Lower leg skin (tissue), 4 donors: ENCODE results near the gene ELF3. TPM values are rescaled to one million over a fixed set of nuclear protein-coding genes. Genes with fewer than 3 reads are reported as not detected.

Source experiments
- DNase-seq, 2 donors: peaks; one replicate each; pipeline ENCODE4 v3.0.0-alpha.2; 2019; ENCODE audit warnings: low spot score in 2 of 2
- H3K4me3 ChIP-seq: fragments of 200-600 bp; sonication (generic); 2 replicates; pipeline ENCODE4 v1.5.1; 2017; ENCODE audit warnings: mild to moderate bottlenecking, low read depth; ENCODE audit not compliant: poor library complexity, severe bottlenecking
- POLR2A ChIP-seq, 2 donors: fragments of 450-650 bp; IDR thresholded peaks; one replicate each; pipeline ENCODE4 v1.6.1; 2016 to 2017; ENCODE audit warnings: antibody characterized with exemption in 2 of 2, mild to moderate bottlenecking in 1 of 2, moderate library complexity in 1 of 2
- WGBS, 2 donors: methylation state at CpG; one replicate each; pipeline ENCODE4 v1.1.5; 2018; 5-methylcytosine and 5-hydroxymethylcytosine counted together
- intact Hi-C: fragments of 100-400 bp; cut with DNase I; formaldehyde crosslinking; loops from one replicate; pipeline ENCODE4 v1.15.0; 2023; ENCODE audit warnings: low total_unique reads
- total RNA-seq, 4 donors: library from RNA; depleted of rRNA; stranded (reverse); fragments of >200 nt; gene quantifications; one replicate each; pipeline ENCODE4 v1.1.0, GENCODE V29; 2016
- TF ChIP-seq, protein P1 (sequence below), 3 donors: fragments of 450-650 bp; IDR thresholded peaks; one replicate each; pipeline ENCODE4 v1.5.1; 2016; ENCODE audit warnings: antibody characterized with exemption in 3 of 3, mild to moderate bottlenecking in 3 of 3, moderate library complexity in 2 of 3

Gene ELF3
- total RNA-seq, 4 donors from 2014 or later, result 9.8 to 36.4 (median 31.2) TPM

DNA sequence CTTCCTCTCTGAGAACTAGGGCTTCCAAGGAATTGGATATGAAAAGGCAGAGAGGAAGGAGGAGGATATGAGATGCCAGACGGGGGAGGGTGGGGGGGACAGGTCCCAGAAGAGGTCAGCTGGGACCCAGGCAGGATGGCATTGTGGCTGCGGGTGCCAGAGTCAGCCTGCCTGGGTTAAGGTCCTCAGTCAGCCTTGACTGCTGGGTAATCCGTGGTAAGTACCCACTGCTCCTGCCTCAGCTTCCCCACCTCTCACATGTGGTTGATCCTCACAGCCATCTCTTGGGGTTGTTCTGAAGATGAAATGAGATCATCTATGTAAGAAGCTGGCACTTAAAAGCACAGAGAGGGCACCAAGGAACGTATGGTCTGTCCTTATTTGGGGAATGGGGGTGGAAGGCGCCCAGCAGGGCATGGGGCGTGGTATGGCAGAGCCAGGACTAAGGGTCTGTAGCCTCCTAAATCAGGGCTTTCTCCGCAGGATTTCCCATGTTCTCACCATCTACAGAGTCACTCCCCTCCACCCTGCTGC is 23.8 kb downstream of the ELF3 start:
- H3K4me3 ChIP-seq, result no peak overlapping the region
- TF ChIP-seq POLR2A (IDR thresholded peaks at IDR 0.05), result no peak
- TF ChIP-seq, protein P1, sequence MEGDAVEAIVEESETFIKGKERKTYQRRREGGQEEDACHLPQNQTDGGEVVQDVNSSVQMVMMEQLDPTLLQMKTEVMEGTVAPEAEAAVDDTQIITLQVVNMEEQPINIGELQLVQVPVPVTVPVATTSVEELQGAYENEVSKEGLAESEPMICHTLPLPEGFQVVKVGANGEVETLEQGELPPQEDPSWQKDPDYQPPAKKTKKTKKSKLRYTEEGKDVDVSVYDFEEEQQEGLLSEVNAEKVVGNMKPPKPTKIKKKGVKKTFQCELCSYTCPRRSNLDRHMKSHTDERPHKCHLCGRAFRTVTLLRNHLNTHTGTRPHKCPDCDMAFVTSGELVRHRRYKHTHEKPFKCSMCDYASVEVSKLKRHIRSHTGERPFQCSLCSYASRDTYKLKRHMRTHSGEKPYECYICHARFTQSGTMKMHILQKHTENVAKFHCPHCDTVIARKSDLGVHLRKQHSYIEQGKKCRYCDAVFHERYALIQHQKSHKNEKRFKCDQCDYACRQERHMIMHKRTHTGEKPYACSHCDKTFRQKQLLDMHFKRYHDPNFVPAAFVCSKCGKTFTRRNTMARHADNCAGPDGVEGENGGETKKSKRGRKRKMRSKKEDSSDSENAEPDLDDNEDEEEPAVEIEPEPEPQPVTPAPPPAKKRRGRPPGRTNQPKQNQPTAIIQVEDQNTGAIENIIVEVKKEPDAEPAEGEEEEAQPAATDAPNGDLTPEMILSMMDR (IDR thresholded peaks at IDR 0.05), result no peak
- whole genome bisulfite sequencing, 2 donors, result 72 to 77% methylated on average over 7 of the region's 7 CpGs
- DNase-seq, result no peak
- intact Hi-C loops, result no loop called here

DNA sequence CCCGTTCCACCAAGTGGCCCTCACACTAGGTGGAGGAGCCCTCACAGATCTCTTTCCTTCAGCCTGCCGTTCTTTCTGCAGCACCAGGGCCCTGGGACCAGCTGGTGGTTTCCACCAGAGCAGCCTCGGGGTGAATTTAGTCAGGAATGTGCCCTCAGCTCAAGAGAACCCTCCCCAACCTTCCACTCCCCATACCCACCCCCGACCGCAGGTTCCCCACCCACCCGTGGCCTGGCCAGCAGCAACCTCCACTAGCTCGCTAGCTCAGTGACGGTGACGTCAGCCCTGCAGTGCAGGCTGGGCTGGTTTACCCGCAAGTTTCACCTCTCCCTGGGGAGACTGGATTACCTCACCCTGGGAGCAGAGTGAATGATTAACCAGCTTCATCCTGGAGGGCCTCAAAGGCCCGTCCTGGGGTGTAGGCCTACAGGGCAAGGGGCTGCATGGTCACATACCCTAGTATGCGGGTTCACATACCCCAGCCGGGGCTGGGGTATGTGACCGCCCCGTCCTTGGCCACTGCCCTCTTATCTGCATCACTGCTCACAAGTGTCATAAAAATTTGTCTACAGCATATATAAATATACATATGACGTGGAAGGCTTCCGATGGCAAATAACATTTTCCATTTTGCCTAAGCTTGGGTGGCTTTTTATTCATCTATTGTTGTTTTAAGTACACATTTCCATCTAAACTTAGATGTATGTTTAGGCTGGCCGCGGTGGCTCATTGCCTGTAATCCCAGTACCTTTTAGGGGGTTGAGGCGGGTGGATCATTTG is 24.5 kb downstream of the ELF3 start:
- H3K4me3 ChIP-seq, result no peak overlapping the region
- 42% methylated on average over 20 of the region's 20 CpGs for WGBS, 2 donors
- intact Hi-C loops, result no loop called here
- peak; percentile 77 to 93 for DNase-seq
- TF ChIP-seq, protein P1 (IDR thresholded peaks at IDR 0.05), result no peak
- no peak for TF ChIP-seq POLR2A (IDR thresholded peaks at IDR 0.05)

DNA sequence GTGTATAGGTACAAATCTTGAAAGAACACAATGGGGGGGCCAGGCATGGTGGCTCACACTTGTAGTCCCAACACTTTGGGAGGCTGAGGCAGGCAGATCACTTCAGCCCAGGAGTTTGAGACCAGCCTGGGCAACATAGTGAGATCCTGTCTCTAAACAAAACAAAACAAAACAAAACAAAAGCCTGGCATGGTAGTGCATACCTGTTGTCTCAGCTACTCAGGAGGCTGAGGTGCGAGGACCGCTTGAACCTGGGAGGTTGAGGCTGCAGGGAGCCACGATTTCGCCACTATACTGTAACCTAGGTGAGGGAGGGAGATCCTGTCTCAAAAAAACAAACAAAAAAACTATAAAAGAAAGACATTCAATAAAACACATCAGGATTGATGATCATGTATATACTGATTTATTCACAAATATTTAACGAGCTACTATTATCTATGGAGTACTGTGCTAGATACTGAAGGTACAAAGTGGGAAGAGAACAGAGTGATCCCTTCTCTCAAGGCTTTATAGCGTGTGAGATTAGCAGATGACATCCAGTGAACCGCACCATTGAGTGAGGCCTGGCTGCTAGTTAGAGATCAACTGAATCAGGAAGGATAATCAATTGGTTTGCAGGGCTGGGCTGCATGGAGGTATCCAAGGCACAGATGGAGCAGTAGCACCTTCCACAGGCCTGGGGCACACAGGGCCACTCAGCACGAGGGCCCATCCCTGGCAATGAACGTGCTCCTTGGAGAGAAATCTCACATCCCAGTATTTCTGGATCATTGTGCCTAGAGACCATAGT is 26.4 kb downstream of the ELF3 start:
- DNase-seq, result no peak
- TF ChIP-seq, protein P1 (IDR thresholded peaks at IDR 0.05), result no peak
- no peak for TF ChIP-seq POLR2A (IDR thresholded peaks at IDR 0.05)
- intact Hi-C loops, result no loop called here
- WGBS, 2 donors, result 91 to 92% methylated on average over 9 of the region's 9 CpGs
- no peak overlapping the region for H3K4me3 ChIP-seq

DNA sequence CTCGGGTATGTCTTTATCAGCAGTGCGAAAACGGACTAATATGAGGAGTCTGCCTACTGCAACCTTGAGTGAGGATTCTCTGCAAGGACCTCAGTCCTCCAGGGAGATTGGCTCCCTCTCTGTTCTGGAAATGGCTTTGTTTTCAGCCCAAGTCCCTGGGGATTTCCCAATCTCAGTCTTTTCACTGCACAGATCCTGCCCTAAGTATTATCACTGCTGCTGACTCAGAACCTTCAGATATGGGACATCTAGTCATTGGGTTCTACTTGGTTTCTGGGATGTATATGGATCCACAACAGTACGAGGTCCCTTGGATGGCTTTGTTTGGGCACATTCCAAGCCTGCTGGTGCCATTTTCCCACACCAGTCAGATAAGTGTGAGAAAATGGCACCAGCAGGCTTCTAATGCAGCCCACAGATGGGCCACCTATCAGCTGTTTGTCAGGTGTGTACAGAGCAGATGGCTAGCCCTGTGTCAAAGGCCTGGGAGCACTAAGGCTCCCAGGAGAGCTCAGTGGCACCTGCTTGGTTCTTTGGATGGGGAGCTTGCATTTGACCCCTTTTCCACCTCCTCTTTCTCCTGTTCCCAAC is 27.4 kb downstream of the ELF3 start:
- H3K4me3 ChIP-seq, result no peak overlapping the region
- no peak for DNase-seq
- WGBS, 2 donors, result 85 to 89% methylated on average over 4 of the region's 4 CpGs
- intact Hi-C loops, result no loop called here
- TF ChIP-seq, protein P1 (IDR thresholded peaks at IDR 0.05), result no peak
- no peak for TF ChIP-seq POLR2A (IDR thresholded peaks at IDR 0.05)

DNA sequence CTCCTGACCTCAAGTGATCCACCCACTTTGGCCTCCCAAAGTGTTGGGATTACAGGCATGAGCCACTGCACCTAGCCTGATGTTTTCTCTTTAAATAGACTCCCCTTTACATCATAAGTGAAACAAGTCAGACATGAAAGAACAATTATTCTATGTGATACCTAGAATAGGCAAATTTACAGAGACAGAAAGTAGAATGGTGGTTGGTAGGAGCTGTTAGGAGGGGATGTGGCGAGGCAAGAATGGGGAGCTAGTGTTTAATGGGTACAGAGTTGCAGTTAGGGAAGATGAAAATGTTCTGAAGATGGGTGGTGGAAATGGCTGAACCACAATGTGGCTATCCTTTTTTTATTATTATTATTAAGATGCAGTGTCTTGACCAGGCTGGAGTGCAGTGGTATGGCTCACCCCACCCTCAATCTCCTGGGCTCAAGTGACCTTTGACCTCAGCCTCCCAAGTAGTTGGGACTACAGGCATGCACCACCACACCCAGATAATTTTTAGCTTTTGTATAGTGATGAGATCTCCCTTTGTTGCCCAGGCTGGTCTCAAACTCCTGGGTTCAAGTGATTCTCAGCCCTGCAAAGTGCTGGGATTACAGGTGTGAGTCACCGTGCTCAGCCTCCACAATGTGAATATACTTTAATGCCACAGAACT is 28.4 kb downstream of the ELF3 start:
- intact Hi-C loops, result no loop called here
- no peak for TF ChIP-seq POLR2A (IDR thresholded peaks at IDR 0.05)
- TF ChIP-seq, protein P1 (IDR thresholded peaks at IDR 0.05), result no peak
- no peak overlapping the region for H3K4me3 ChIP-seq
- 91 to 99% methylated on average over 2 of the region's 2 CpGs for WGBS, 2 donors
- DNase-seq, result no peak
